HFFc6 (cell line): ENCODE results near the gene NTN1. TPM values are rescaled to one million over a fixed set of nuclear protein-coding genes. Genes with fewer than 3 reads are reported as not detected.

ENCODE experiments used
- DNase-seq: peaks from one replicate; pipeline ENCODE4 v3.0.0-alpha.2; 2018
- H3K27ac Mint-ChIP-seq: 2 replicates; pipeline ENCODE4 v1.8.0; 2020; ENCODE audit warnings: mild to moderate bottlenecking, mixed read lengths
- H3K27me3 Mint-ChIP-seq: 2 replicates; pipeline ENCODE4 v1.8.0; 2021; ENCODE audit warnings: mild to moderate bottlenecking, moderate library complexity, mixed read lengths; ENCODE audit not compliant: insufficient read depth
- H3K36me3 Mint-ChIP-seq: 2 replicates; pipeline ENCODE4 v1.8.0; 2021; ENCODE audit warnings: low read depth, mixed read lengths
- H3K4me1 Mint-ChIP-seq: 2 replicates; pipeline ENCODE4 v1.8.0; 2020; ENCODE audit warnings: low read depth, mixed read lengths
- H3K4me3 Mint-ChIP-seq: 2 replicates; pipeline ENCODE4 v1.8.0; 2020; ENCODE audit warnings: mild to moderate bottlenecking, moderate library complexity, mixed read lengths
- H3K9me3 Mint-ChIP-seq: 2 replicates; pipeline ENCODE4 v1.8.0; 2020; ENCODE audit warnings: mild to moderate bottlenecking, mixed read lengths
- CTCF ChIP-seq: fragments of 200-600 bp; sonication (generic); IDR thresholded peaks from 2 replicates; pipeline ENCODE4 v1.5.0; 2021; ENCODE audit warnings: antibody characterized with exemption, mild to moderate bottlenecking
- total RNA-seq, 6 experiments: library from RNA; stranded (reverse); fragmentation: NEBNext Ultra II Directional; extraction: Animal tissue kit (Norgen Biotek cat#: 25700); gene quantifications; 2 replicates in 1 of 6; 3 replicates in 5 of 6; pipeline ENCODE4 v1.2.3, GENCODE V29; 2021

The NTN1 gene
- total RNA-seq, 6 experiments from 2014 or later, result not detected

GRCh38 chr17:9228408-9229159, 207.3 kb downstream of the NTN1 start:
- no peak overlapping the region for H3K4me3 Mint-ChIP-seq
- no peaks in the 10 kb centered on the region for H3K4me1 Mint-ChIP-seq
- no peak for TF ChIP-seq CTCF
- H3K27ac Mint-ChIP-seq, result no peak overlapping the region
- H3K27me3 Mint-ChIP-seq, result no peaks in the 10 kb centered on the region; the same call in 1 of the 2 replicates
- peaks cover 10% of the 10 kb centered on the region; the same call in 1 of the 2 replicates for H3K9me3 Mint-ChIP-seq
- H3K36me3 Mint-ChIP-seq, result no peaks in the 10 kb centered on the region
- peak; percentile 35 for DNase-seq

GRCh38 chr17:9229160-9229825, 208.0 kb downstream of the NTN1 start:
- no peak for TF ChIP-seq CTCF
- Mint-ChIP-seq H3K36me3 (no peaks in the 10 kb centered on the region), H3K27me3 (no peaks in the 10 kb centered on the region; the same call in 1 of the 2 replicates), H3K9me3 (peaks cover 10% of the 10 kb centered on the region; the same call in 1 of the 2 replicates), H3K27ac (no peak overlapping the region), H3K4me1 (no peaks in the 10 kb centered on the region), H3K4me3 (no peak overlapping the region)
- DNase-seq, result no peak

- no peak for TF ChIP-seq CTCF
- H3K4me3 Mint-ChIP-seq, result no peak overlapping the region
- H3K27ac Mint-ChIP-seq, result no peak overlapping the region
Observed at GRCh38 chr17:9229826-9230201, 208.5 kb downstream of the NTN1 start.

GRCh38 chr17:9230346-9230745, 209.0 kb downstream of the NTN1 start:
- Mint-ChIP-seq H3K4me3 (no peak overlapping the region), H3K9me3 (peaks cover 13% of the 10 kb centered on the region), H3K36me3 (no peaks in the 10 kb centered on the region), H3K4me1 (no peaks in the 10 kb centered on the region), H3K27ac (no peak overlapping the region), H3K27me3 (no peaks in the 10 kb centered on the region; the same call in 1 of the 2 replicates)
- TF ChIP-seq CTCF, result no peak
- DNase-seq, result no peak

More at GRCh38 chr17:9229826-9230201, 208.5 kb downstream of the NTN1 start:
- no peaks in the 10 kb centered on the region for H3K4me1 Mint-ChIP-seq
- no peaks in the 10 kb centered on the region; the same call in 1 of the 2 replicates for H3K27me3 Mint-ChIP-seq
- H3K9me3 Mint-ChIP-seq, result peaks cover 10% of the 10 kb centered on the region; the same call in 1 of the 2 replicates
- no peaks in the 10 kb centered on the region for H3K36me3 Mint-ChIP-seq
- DNase-seq, result no peak

- no peak overlapping the region for H3K4me3 Mint-ChIP-seq
Observed at GRCh38 chr17:9230861-9231260, 209.6 kb downstream of the NTN1 start.

More at GRCh38 chr17:9230861-9231260, 209.6 kb downstream of the NTN1 start:
- no peak for TF ChIP-seq CTCF
- Mint-ChIP-seq H3K9me3 (peaks cover 14% of the 10 kb centered on the region), H3K4me1 (no peaks in the 10 kb centered on the region), H3K27me3 (no peaks in the 10 kb centered on the region; the same call in 1 of the 2 replicates), H3K27ac (no peak overlapping the region), H3K36me3 (no peaks in the 10 kb centered on the region)
- no peak for DNase-seq
